Stimulated activated CD4-positive, alpha-beta T cell treated with anti-CD3 and anti-CD28 coated beads, TNF-alpha, amount 100 ng/mL, for 24 hours (primary cell): ENCODE results near the gene MGLL.
"Not testable (repeated sequence)": the region's sequence is repeated elsewhere in the genome, so short reads cannot be mapped to it uniquely, and the experiment has no call there.

ENCODE experiments used
- DNase-seq, 3 experiments: peaks; one replicate each; pipeline ENCODE4 v3.0.0-alpha.2; 2020; ENCODE audit warnings: low read depth in 3 of 3

Gene MGLL

DNA sequence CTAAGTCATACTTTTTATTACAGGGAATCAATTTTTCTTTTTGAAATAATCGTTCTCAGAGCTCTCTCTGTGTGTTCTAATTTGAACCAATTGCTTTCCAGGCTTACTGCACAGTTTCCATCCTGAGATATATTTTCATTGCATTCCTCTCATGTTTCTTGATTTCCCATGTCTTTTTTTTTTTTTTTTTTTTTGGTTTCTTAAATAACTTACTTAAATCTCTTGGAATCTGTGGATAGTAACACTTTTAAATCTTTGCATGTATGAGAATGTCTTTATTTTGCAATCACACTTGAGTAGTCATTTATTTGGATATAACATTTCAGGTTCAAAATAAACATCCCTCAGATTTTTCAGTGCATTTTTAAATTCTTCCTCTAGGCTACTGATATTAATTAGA is 164.1 kb downstream of the MGLL start:
- no peak for DNase-seq

DNA sequence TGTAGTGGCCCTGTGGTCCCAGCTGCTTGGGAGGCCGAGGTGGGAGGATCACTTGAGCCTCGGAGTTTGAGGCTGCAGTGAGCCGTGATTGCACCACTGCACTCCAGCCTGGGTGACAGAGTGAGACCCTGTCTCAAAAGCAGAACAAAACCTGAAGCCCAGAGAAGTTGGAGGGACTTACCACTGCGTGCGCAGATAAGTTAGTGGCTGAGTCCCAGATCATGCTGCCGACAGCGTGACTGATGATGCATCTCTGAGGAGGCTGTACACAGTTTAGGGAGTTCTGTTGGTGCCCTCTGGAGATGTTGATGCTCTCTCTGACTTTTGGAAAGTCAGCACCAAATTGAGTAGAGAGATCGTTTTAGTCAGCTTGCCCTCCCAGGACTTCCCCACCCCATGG is 165.4 kb downstream of the MGLL start:
- DNase-seq, result no peak

DNA sequence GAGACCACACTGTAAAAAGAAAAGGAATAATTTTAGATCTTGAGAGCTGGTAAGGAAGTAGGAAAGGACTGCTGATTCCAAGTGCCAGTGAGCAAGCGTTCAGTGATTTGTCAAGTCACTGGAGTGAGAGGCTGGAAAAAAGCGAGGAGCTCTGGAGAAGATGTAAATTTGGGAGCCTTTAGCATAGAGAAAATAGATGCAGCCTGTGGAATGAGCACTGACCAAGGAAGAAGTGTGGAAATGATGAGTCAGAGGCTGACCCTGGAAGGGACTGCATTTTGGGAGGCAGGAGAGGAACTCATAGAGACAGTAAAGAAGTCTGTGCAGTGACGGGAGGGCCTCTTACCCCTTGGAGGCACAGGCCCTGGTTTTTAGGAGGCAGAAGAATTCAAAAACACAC is 166.7 kb downstream of the MGLL start:
- DNase-seq, result no peak

DNA sequence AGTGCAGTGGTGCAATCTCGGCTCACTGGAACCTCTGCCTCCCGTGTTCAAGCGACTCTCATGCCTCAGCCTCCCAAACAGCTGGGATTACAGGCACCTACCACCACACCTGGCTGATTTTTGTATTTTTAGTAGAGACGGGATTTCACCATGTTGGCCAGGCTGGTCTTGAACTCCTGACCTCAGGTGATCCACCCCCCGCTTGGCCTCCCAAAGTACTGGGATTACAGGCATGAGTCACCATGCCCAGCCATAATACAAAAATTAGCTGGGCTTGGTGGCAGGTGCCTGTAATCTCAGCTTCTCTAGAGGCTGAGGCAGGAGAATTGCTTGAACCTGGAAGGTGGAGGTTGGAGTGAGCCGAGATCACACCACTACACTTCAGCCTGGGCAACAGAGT is 167.3 kb downstream of the MGLL start:
- DNase-seq, result not testable (repeated sequence)

DNA sequence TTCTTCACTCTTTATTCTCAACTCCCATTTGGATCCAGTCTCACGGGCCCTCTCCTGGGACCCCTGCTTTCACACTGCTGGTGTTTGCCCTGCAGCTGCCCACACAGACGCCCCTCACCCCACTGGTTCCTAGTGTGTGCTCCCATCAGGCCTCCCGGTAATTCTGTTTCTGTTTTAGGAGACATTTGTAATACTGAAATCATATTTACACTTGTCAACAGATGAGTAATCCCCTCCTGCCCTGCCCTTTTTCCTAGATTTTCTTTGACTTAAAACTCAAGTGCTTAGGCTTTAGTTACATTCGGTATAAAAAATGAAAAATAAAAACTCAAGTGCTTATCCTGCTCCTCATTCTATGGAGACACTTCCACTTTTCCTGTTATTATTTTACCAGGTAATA is 167.9 kb downstream of the MGLL start:
- DNase-seq, result no peak

DNA sequence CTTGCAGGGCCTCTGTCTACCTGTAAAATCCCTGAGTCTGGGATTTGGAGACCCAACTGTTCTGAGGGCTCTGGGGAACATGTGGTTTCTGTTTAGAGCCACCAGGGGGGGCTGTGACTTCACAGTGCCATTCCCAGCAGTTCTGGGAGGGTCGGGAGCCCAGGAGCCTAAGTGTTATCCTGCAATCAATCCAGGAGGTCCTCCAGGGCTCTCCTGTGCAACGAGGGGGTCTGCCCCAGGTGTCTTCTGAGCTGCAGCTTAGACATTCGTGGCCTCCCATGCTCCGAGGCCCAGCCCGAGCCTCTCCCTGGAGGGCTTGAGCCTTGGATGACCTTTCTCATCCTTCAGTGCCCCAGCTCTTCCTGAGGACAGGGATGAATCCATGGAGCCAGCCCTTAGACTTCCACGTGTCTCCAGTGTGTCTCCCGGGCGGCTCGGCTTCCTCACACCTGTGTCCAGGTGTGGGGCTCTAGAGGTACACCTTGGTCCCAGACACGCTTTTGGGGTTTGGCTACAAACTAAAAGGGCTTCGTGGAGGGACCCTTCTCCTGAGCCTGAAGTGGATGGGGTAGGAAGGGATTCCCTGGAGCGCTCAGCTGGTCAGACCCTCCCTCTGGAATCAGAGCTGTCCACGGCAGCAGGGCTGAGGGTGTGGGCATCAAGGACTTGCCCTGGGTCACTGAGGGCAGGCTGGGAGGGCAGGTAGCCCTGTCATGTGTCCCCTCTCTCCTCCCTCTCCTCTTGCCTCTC is 169.9 kb downstream of the MGLL start:
- DNase-seq, result no peak

DNA sequence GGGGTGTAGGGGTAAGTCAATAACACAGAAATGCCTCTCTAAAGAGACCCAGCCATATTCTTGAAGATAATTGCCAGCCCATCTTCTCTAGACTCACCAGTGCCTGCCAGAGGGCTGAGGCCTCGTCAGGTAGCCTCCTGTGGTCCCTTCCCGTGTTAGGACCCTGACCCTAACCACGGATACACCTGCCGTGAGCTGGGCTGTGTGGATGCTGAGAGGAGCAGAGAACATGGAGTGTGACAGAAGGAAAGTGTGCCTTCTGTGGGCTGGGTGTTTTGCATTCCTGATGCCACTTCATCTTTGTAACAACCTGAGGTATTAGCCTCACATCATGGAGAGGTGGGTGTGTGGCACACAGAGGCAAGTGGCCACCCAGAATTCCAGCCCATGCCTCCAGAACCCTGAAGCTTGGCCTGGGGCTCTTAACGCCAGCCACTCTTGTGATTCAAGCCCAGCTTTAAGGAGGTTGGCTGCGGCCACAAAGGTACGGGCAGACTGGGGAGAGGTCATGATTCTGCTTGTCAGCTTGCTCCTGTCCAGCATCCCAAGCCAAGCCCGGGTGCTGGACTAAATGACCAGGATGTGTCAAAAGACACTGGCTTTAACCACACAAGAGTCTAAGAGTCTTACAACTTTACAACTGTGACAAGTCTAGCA is 170.7 kb downstream of the MGLL start:
- no peak for DNase-seq

DNA sequence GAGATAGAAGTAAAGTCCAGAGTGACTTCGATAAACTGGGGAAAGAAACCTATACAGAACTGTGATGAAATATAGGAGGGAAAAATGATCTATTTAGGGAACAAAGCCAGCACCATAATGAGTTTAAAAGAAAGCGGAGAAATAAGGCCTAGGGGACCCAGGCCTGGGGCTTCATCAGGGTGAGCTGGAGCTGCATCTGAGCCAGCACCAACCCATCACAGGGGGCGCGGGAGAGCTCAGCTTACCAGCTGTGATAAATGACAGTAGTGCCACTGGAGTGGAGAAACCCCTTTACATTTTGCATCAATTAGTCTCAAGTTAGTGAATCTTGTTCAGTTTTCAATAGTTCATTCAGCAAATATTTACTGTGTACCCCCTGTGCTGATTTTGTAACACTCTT is 172.1 kb downstream of the MGLL start:
- DNase-seq, result no peak

DNA sequence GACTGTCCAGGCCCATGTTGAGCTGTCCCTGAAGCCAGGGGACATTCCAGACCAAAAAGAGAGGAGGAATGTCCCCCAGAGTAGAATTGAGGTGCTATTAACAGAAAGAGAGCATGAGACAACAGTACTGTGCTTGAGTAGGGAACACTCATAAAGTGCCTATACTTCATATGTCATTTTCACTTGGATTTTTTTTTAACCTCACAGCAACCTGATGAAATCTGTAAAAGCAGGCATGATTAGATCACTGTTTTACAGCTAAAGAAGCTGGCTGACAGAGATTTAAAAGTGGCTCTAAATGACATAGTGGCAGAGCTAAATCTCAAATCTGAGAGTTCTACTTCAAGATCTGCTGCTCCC is 174.5 kb downstream of the MGLL start:
- no peak for DNase-seq

DNA sequence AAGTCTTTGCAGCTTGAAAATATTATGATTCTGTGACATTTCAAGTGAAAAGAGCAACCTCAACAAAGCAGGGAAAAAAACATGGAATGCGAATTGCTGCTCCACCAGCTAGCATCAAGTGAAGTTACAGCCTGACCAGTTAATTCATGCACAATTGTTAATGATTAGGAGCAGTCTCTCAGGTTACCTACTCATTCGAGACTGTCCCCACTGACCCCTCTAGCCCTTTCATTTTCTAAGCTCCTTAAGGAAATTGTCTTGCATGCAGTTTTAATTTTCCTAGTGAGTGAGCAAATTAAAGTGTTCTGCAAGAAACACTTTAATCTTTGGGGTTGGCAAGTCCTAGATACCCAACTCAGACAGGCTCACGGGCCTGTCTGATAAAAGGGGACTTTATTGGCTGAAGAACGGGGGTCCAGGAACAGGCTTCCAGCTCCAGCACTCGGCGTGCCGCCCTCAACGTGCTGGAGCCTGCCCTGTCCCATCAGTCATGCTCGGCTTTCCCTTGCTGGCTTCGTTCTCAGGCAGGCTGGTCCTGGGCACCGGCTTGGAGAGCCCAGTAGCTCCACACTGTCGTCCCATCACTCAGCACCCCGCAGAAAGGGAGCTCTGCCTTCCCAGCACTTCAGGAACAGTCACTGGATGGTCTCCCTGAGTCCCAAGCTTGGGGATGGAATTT is 175.0 kb downstream of the MGLL start:
- no peak for DNase-seq

DNA sequence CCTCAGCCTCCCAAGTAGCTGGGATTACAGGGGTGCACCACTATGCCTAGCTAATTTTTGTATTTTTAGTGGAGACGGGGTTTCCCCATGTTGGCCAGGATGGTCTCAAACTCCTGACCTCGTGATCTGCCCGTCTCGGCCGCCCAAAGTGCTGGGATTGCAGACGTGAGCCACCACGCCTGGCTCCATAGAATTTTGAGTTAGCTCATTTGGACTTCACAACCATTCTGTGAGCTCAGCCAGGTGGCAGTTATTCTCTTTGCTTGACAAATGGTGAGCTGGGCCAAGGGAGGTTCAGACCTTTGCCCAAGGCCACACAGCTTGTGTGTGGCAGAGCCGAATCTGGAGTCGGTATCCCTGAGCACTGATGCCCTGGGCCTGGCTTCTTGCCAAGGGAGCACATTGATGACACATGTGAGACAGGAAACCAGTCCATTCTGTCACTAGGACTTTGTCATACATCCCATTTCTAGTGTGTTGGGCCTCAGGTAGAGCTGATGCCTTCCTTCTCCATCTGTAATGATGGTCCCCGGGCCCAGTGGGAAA is 175.7 kb downstream of the MGLL start:
- DNase-seq, result no peak

DNA sequence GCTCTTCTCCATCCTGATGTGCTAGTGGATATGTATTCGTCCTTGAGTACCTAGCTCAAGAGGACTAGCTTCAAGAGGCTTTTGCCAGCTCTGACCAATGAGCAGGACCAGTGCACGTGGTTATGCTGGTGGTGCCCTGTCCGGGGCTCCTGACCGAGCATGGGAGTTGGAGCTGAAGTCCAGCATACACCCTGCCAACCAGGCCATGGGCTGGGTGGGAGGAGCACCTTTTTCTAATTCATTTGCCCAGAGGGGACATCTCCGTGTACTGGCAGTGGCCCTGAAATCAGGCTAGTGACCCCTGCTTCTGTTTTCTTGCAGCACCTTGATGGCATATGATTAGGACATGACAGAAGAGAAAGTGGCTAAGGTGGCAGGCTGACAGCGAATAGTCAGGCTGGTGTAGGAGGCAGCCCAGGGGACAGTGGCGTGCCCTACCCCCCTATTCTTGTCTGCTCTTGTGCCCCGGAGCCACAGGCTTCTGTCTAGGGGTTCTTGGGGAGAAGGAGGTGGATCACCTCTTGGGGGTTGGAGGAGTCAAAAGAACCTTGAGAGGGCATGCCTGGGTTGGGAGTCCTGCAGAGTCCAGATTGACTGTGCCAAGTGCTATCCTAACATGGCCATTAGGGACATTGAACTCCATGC is 176.8 kb downstream of the MGLL start:
- DNase-seq, result no peak

DNA sequence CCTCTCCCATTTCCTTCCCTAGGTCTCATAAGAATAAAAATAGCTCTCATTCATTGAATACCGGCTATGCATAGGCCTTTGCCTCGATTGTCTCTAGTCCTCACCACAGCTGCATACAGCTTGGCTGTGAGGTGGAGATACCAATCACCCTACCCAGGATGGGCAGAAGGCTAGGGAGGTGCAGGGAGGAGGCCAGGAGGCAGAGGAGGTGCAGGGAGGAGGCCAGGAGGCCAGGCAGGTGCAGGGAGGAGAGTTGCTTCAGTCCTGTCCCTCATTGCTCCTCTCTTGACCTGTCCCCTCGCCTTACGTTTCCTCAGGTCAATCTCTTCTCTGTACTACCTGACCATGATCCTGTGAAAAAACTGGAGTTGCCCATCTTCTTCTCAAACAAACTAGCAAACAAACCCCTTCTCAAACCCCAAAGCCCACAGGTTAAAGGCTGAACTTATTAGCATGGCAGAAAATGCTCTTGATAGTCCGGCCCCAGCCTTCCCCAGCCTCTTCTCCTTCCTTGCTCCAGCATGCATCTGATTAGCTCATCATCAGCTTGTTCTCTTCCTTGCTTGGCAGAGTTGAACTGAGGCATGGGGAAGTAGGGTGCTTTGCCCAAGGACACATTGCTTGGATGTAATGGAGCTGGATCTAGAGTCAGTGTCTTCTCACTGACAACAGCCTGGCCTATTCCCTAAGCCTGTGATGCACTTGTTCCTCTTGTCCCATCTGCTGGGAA is 177.5 kb downstream of the MGLL start:
- no peak for DNase-seq

DNA sequence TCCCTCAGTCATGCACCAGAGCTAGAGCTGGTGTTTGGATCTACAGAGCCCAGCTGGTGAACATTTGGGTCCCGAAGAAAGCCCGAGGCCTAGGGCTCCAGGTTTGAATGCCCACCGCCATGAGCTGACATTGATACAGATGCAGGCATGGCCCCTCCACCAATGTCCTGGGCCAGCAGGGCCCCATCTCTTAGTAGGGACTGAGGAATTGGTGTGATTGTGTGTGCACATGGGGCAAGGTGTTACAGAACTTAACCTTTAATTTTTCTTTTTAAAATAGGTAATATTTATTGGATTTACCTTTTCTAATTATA is 182.3 kb downstream of the MGLL start:
- DNase-seq, result no peak

DNA sequence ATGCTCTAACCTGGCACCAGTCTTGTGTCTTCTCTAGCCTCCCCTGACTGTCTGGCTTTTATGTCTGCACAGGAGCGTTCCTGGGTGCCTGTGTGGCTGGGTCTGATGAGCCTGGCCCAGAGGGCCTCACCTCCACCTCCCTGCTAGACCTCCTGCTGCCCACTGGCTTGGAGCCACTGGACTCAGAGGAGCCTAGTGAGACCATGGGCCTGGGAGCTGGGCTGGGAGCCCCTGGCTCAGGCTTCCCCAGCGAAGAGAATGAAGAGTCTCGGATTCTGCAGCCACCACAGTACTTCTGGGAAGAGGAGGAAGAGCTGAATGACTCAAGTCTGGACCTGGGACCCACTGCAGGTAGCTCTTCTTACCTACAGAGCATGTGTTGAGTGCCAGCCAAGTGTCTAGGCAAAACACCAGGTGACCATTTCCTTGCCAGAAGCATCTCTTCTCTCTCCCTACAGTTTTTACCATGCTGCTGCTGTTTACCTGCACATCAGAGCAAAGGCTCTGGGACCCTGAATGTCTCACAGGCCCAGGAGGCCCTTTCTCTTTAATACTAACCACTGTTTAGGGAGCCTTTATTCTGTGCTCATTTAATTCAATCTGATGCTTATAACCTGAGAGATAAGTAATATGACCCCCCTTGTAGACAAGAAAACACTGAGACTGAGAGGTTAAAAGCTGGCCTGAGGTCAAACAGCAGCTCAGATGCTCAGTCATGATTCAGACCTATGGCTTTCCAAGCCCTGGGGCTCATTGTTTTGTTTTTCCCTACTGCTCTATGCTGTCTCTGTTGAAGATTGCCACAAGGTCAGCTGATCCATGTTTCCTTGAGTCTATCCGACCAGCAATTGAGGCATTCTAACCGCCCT is 182.9 kb downstream of the MGLL start:
- no peak for DNase-seq
